Type B pancreatic cell (in vitro differentiated cells): ENCODE measurements around the gene LCN12. TPM values are rescaled to one million over a fixed set of nuclear protein-coding genes. Genes with fewer than 3 reads are reported as not detected.

ENCODE experiments used
- DNase-seq: peaks from one replicate; pipeline ENCODE4 v3.0.0; 2021; ENCODE audit warnings: mixed read lengths; ENCODE audit not compliant: unreplicated experiment; ENCODE audit errors: extremely low spot score
- H3K27ac Mint-ChIP-seq: 2 replicates; pipeline ENCODE4 v1.8.0; 2021; ENCODE audit warnings: mild to moderate bottlenecking, mixed read lengths
- H3K27me3 Mint-ChIP-seq: 2 replicates; pipeline ENCODE4 v1.8.0; 2021; ENCODE audit warnings: mixed read lengths
- H3K36me3 Mint-ChIP-seq: 2 replicates; pipeline ENCODE4 v1.8.0; 2021; ENCODE audit warnings: mixed read lengths
- H3K4me1 Mint-ChIP-seq: one replicate; pipeline ENCODE4 v1.8.0; 2021; ENCODE audit warnings: mixed read lengths; ENCODE audit not compliant: unreplicated experiment
- H3K4me3 Mint-ChIP-seq: 2 replicates; pipeline ENCODE4 v1.8.0; 2021; ENCODE audit warnings: mild to moderate bottlenecking, mixed read lengths
- H3K9me3 Mint-ChIP-seq: 2 replicates; pipeline ENCODE4 v1.8.0; 2021; ENCODE audit warnings: mixed read lengths
- total RNA-seq: library from RNA; stranded (reverse); gene quantifications from 2 replicates; pipeline ENCODE4 v1.2.1, GENCODE V29; 2021; ENCODE audit warnings: low replicate concordance
- TF ChIP-seq, protein P1 (sequence below): fragments of 200-600 bp; sonication (generic); conservative IDR thresholded peaks from 2 replicates; pipeline ENCODE4 v1.5.0; 2021; ENCODE audit warnings: antibody characterized with exemption, mild to moderate bottlenecking

The LCN12 gene
- total RNA-seq, 1 donor from 2014 or later: 8.3 TPM

DNA sequence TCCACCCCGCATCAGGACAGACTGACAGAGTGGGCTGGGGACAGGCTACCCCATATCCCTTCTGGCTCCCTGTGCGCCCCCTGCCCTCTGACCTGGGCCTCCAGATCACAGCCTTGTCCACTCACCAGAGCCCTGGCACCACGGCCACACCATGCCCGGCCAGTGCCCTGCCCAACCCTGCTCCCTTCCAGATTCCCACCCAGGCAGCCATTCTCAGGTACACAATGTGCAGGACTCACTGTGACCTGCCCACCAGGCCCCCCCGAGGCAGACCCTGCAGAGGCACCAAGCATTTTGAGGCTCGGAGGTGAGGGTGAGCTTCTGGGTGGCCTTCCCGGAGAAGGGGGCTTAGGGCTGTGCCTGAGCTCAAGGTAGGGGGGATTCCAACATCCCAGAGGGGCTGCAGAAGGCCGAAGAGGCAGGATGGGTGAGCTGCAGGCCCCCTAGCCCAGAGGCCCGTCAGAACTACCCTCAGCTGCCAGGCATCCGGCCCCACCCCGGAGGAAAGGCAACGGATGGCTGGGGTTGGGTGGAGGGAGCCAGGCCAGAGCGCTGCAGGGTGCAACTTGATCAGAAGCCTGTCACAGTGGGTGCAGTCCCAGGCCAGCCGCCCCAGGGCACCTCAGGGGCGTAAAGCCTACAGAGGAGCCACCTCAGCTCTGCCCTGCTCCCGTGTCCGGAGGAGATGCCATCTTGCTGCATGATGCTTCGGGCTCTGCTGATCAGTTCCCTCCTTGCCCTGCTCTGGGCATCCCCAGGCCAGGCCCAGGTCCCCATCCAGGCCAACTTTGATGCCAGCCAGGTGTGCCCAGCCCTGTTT, 30.4 kb downstream of the LCN12 start, which contains the start of gene LCNL1:
TSS of gene LCNL1 (plus strand) at position 762 of the 820 bp plus-strand sequence. CDS start 594 bp downstream, outside the sequence.
- TF ChIP-seq, protein P1, sequence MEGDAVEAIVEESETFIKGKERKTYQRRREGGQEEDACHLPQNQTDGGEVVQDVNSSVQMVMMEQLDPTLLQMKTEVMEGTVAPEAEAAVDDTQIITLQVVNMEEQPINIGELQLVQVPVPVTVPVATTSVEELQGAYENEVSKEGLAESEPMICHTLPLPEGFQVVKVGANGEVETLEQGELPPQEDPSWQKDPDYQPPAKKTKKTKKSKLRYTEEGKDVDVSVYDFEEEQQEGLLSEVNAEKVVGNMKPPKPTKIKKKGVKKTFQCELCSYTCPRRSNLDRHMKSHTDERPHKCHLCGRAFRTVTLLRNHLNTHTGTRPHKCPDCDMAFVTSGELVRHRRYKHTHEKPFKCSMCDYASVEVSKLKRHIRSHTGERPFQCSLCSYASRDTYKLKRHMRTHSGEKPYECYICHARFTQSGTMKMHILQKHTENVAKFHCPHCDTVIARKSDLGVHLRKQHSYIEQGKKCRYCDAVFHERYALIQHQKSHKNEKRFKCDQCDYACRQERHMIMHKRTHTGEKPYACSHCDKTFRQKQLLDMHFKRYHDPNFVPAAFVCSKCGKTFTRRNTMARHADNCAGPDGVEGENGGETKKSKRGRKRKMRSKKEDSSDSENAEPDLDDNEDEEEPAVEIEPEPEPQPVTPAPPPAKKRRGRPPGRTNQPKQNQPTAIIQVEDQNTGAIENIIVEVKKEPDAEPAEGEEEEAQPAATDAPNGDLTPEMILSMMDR: no peak
- no peaks in the 10 kb centered on the region for H3K36me3 Mint-ChIP-seq
- no peak within 1 kb of the TSS for H3K4me3 Mint-ChIP-seq
- H3K9me3 Mint-ChIP-seq: no peaks in the 10 kb centered on the region
- H3K27ac Mint-ChIP-seq: peak within 1 kb of the TSS; percentile 2
- DNase-seq: no peak
- H3K4me1 Mint-ChIP-seq: peaks cover 5% of the 10 kb centered on the region
- peaks cover 8% of the 10 kb centered on the region for H3K27me3 Mint-ChIP-seq

DNA sequence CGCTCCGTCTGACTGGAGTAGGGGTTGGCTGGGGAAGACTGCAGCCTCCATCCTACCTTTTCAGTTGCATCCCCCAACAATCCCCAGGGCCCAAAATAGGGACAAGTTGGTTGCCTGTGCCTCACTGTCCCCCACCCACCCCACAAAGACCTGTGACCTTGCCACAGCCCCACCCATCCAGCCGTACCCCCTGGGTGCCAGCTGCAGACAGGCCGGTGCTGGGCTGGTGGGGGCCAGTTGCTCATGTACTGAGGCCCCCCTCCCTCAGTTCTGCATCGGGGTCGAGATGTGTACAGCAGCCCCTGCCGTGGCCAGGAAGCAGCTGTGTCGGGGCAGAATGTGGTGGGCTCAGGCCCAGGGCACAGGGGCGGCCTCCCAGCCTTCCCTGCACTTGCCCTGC, 31.1 kb downstream of the LCN12 start:
- no peaks in the 10 kb centered on the region for H3K9me3 Mint-ChIP-seq
- no peak overlapping the region for H3K4me3 Mint-ChIP-seq
- no peak overlapping the region for H3K27ac Mint-ChIP-seq
- no peaks in the 10 kb centered on the region for H3K36me3 Mint-ChIP-seq
- H3K27me3 Mint-ChIP-seq: peaks cover 11% of the 10 kb centered on the region
- H3K4me1 Mint-ChIP-seq: peaks cover 5% of the 10 kb centered on the region
- TF ChIP-seq, protein P1: no peak
- DNase-seq: no peak

DNA sequence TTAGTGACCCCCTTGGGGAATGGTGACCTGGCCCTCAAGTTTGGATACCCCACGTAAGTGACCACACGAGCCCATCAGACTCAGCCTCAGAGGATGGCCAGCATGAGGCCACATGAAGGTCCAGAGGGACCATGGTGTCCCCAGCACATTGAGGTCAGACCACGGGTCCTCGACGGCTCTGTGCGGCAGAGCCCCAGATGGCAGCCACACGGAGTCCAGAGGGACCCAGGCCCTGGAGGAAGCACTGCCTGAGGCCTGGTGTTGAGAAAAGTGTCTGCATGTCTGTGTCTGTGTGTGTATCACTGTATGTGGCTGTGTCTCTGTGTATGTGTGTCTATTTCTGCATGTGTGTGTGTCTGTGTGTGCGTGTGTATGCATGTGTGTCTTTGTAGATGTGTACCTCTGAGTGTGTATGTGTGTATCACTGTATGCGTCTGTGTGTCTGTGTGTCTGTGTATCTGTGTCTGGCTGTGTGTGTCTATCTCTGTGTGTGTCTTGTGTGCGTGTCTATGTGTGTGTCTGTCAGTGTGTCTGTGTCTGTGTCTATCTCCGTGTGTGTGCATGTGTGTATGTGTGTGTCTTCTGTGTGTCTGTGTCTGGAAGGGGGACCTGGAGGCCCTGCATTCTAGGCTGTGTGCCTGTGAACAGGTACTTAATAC, 31.7 kb downstream of the LCN12 start:
- DNase-seq: no peak
- Mint-ChIP-seq H3K27ac (peak overlapping the region; percentile 2), H3K4me1 (peaks cover 5% of the 10 kb centered on the region), H3K9me3 (no peaks in the 10 kb centered on the region), H3K4me3 (no peak overlapping the region), H3K36me3 (no peaks in the 10 kb centered on the region), H3K27me3 (peaks cover 11% of the 10 kb centered on the region)
- TF ChIP-seq, protein P1: no peak

DNA sequence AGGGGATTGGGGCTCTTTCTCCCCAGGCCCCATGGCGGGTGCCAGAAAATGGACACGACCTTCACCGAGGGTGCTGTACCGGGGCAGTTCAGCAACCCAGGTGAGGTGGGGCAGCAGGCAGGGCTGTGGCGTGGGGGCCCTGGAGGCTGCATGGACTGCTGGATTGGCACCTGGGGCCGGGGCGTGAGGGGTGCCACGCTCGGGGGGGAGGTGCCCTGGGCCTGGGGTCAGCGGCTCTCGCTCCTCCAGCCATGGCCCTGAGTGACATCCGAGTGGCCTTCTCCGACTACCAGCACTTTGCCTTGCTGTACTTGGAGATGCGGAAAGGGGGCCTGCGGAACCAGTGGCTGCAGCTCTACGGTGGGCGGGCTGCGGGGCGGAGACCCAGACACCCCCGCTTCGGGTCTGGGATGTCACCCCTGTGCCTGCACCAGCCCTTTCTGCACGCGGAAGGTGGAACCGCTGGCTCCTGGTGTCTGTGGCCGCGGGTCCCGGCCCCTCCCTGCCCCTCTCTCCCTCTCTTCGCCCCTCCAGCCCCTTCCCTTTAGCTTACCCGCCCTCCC, 32.5 kb downstream of the LCN12 start:
- Mint-ChIP-seq H3K4me3 (no peak overlapping the region), H3K27ac (no peak overlapping the region), H3K27me3 (peaks cover 11% of the 10 kb centered on the region), H3K9me3 (no peaks in the 10 kb centered on the region), H3K4me1 (peaks cover 8% of the 10 kb centered on the region), H3K36me3 (no peaks in the 10 kb centered on the region)
- TF ChIP-seq, protein P1: no peak
- no peak for DNase-seq

GRCh38 chr9:136985027-136985602, 33.0 kb downstream of the LCN12 start:
- no peak overlapping the region for H3K4me3 Mint-ChIP-seq
- no peak for DNase-seq
- H3K4me1 Mint-ChIP-seq: peaks cover 12% of the 10 kb centered on the region
- H3K9me3 Mint-ChIP-seq: no peaks in the 10 kb centered on the region
- H3K36me3 Mint-ChIP-seq: no peaks in the 10 kb centered on the region
- TF ChIP-seq, protein P1: no peak
- no peak overlapping the region for H3K27ac Mint-ChIP-seq
- peaks cover 11% of the 10 kb centered on the region for H3K27me3 Mint-ChIP-seq
